GM19193 (cell line): ENCODE measurements around the gene SPATA16.

Experiments
- POLR2A ChIP-seq: IDR thresholded peaks from 4 replicates; pipeline ENCODE4 v1.6.1; 2011; ENCODE audit not compliant: insufficient read depth, insufficient read length; ENCODE audit errors: extremely low read depth

Gene SPATA16

GRCh38 chr3:172939651-172940293 is 201.3 kb downstream of the SPATA16 start:
- no peak for TF ChIP-seq POLR2A

- TF ChIP-seq POLR2A, result no peak
These were observed 202.2 kb downstream of the SPATA16 start for GRCh38 chr3:172938788-172939187.

- no peak for TF ChIP-seq POLR2A
These were observed 209.2 kb downstream of the SPATA16 start for GRCh38 chr3:172931746-172932285.

GRCh38 chr3:172929451-172929850 is 211.6 kb downstream of the SPATA16 start:
- no peak for TF ChIP-seq POLR2A

- no peak for TF ChIP-seq POLR2A
These were observed 216.5 kb downstream of the SPATA16 start for GRCh38 chr3:172924546-172924945.

GRCh38 chr3:172919297-172919683 is 221.7 kb downstream of the SPATA16 start:
- TF ChIP-seq POLR2A, result no peak

- TF ChIP-seq POLR2A, result no peak
These were observed 222.3 kb downstream of the SPATA16 start for GRCh38 chr3:172918568-172919296.

- TF ChIP-seq POLR2A, result no peak
These were observed 222.9 kb downstream of the SPATA16 start for GRCh38 chr3:172918165-172918564.

- TF ChIP-seq POLR2A, result no peak
These were observed 225.0 kb downstream of the SPATA16 start for GRCh38 chr3:172915911-172916514.

- no peak for TF ChIP-seq POLR2A
These were observed 226.2 kb downstream of the SPATA16 start for GRCh38 chr3:172914854-172915253.

- TF ChIP-seq POLR2A, result no peak
These were observed 227.0 kb downstream of the SPATA16 start for GRCh38 chr3:172913911-172914655.

GRCh38 chr3:172911142-172911541 is 229.9 kb downstream of the SPATA16 start:
- TF ChIP-seq POLR2A, result no peak

- TF ChIP-seq POLR2A, result no peak
These were observed 232.2 kb downstream of the SPATA16 start for GRCh38 chr3:172908771-172909270.

GRCh38 chr3:172905451-172905850 is 235.6 kb downstream of the SPATA16 start:
- TF ChIP-seq POLR2A, result no peak
